ENCODE measurements around the gene SLC35A3. TPM values are rescaled to one million over a fixed set of nuclear protein-coding genes. Genes with fewer than 3 reads are reported as not detected.
A peak's percentile ranks its signal among the peaks of the same experiment; 100 is the strongest.
"Not testable (repeated sequence)": the region's sequence is repeated elsewhere in the genome, so short reads cannot be mapped to it uniquely, and the experiment has no call there.

Gene SLC35A3
- total RNA-seq, 2 donors from 2014 or later: 23.2 to 32.0 TPM

GRCh38 chr1:100038660-100039287, 69.0 kb downstream of the SLC35A3 start:
- DNase-seq (ENCODE audit: low spot score): no peak
- no peak for TF ChIP-seq CTCF (IDR thresholded peaks at IDR 0.05)
- peak overlapping the region; percentile 82 for H3K4me3 ChIP-seq
- no peaks in the 10 kb centered on the region for H3K36me3 ChIP-seq
- peak overlapping the region; percentile 83 to 96 for H3K27ac ChIP-seq
- peaks cover 16 to 45% of the 10 kb centered on the region in 2 donors for H3K4me1 ChIP-seq (ENCODE audit: control insufficient read depth in 1 of 2, low read depth in 2 of 2)
- no peaks in the 10 kb centered on the region for H3K9me3 ChIP-seq
- no peaks in the 10 kb centered on the region for H3K27me3 ChIP-seq (replicated peaks; ENCODE audit: insufficient read depth)
- ATAC-seq (ENCODE audit: insufficient number of reproducible peaks, low FRiP score, low read depth): peak; percentile 27

GRCh38 chr1:100039591-100039990, 69.8 kb downstream of the SLC35A3 start:
- Histone ChIP-seq H3K27ac (peak overlapping the region in 1 of 2 donors; percentile 83), H3K27me3 (replicated peaks; ENCODE audit: insufficient read depth) (no peaks in the 10 kb centered on the region), H3K4me1 (ENCODE audit: control insufficient read depth in 1 of 2, low read depth in 2 of 2) (peaks cover 16 to 45% of the 10 kb centered on the region in 2 donors), H3K36me3 (no peaks in the 10 kb centered on the region), H3K4me3 (peak overlapping the region; percentile 82), H3K9me3 (no peaks in the 10 kb centered on the region)
- ATAC-seq (ENCODE audit: insufficient number of reproducible peaks, low FRiP score, low read depth) (no peak), DNase-seq (ENCODE audit: low spot score) (no peak)
- TF ChIP-seq CTCF (IDR thresholded peaks at IDR 0.05): no peak

- Histone ChIP-seq H3K4me1 (ENCODE audit: control insufficient read depth in 1 of 2, low read depth in 2 of 2) (peaks cover 20 to 28% of the 10 kb centered on the region in 2 donors), H3K27ac (no peak overlapping the region), H3K4me3 (no peak overlapping the region), H3K27me3 (replicated peaks; ENCODE audit: insufficient read depth) (no peaks in the 10 kb centered on the region), H3K36me3 (no peaks in the 10 kb centered on the region), H3K9me3 (no peaks in the 10 kb centered on the region)
- TF ChIP-seq CTCF (IDR thresholded peaks at IDR 0.05): no peak
- DNase-seq (ENCODE audit: low spot score) (no peak), ATAC-seq (ENCODE audit: insufficient number of reproducible peaks, low FRiP score, low read depth) (no peak)
These were observed 75.4 kb downstream of the SLC35A3 start for GRCh38 chr1:100045206-100045605.

- not testable (repeated sequence) for H3K27ac ChIP-seq; H3K36me3 ChIP-seq; H3K4me3 ChIP-seq; H3K27me3 ChIP-seq (replicated peaks; ENCODE audit: insufficient read depth); DNase-seq (ENCODE audit: low spot score); ATAC-seq (ENCODE audit: insufficient number of reproducible peaks, low FRiP score, low read depth); H3K9me3 ChIP-seq
- peaks cover 16 to 18% of the 10 kb centered on the region in 2 donors for H3K4me1 ChIP-seq (ENCODE audit: control insufficient read depth in 1 of 2, low read depth in 2 of 2)
These were observed 77.5 kb downstream of the SLC35A3 start for GRCh38 chr1:100047235-100047708.

- no peak for TF ChIP-seq CTCF (IDR thresholded peaks at IDR 0.05)
- no peaks in the 10 kb centered on the region for H3K27me3 ChIP-seq (replicated peaks; ENCODE audit: insufficient read depth)
- H3K36me3 ChIP-seq: no peaks in the 10 kb centered on the region
- no peak for ATAC-seq (ENCODE audit: insufficient number of reproducible peaks, low FRiP score, low read depth)
- H3K27ac ChIP-seq: no peak overlapping the region
- H3K4me1 ChIP-seq (ENCODE audit: control insufficient read depth in 1 of 2, low read depth in 2 of 2): peaks cover 11 to 16% of the 10 kb centered on the region in 2 donors
- no peak overlapping the region for H3K4me3 ChIP-seq
- DNase-seq (ENCODE audit: low spot score): no peak
- no peaks in the 10 kb centered on the region for H3K9me3 ChIP-seq
These were observed 80.3 kb downstream of the SLC35A3 start for GRCh38 chr1:100050139-100050538.

- Histone ChIP-seq H3K9me3 (no peaks in the 10 kb centered on the region), H3K36me3 (no peaks in the 10 kb centered on the region), H3K4me1 (ENCODE audit: control insufficient read depth in 1 of 2, low read depth in 2 of 2) (peaks cover 11 to 14% of the 10 kb centered on the region in 2 donors), H3K27me3 (replicated peaks; ENCODE audit: insufficient read depth) (no peaks in the 10 kb centered on the region), H3K27ac (no peak overlapping the region), H3K4me3 (no peak overlapping the region)
- no peak for DNase-seq (ENCODE audit: low spot score)
- no peak for ATAC-seq (ENCODE audit: insufficient number of reproducible peaks, low FRiP score, low read depth)
- TF ChIP-seq CTCF (IDR thresholded peaks at IDR 0.05): no peak
These were observed 81.6 kb downstream of the SLC35A3 start for GRCh38 chr1:100051401-100051800.
